ENCODE results near the gene MOK. TPM values are rescaled to one million over a fixed set of nuclear protein-coding genes. Genes with fewer than 3 reads are reported as not detected.

The MOK gene, protein sequence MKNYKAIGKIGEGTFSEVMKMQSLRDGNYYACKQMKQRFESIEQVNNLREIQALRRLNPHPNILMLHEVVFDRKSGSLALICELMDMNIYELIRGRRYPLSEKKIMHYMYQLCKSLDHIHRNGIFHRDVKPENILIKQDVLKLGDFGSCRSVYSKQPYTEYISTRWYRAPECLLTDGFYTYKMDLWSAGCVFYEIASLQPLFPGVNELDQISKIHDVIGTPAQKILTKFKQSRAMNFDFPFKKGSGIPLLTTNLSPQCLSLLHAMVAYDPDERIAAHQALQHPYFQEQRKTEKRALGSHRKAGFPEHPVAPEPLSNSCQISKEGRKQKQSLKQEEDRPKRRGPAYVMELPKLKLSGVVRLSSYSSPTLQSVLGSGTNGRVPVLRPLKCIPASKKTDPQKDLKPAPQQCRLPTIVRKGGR
- total RNA-seq (2021), result 2.8 and 3.0 TPM in 2 replicates
- long read RNA-seq, partial matches to known transcripts, result 1 of 6 reads
- long read RNA-seq, other reads (novel, unspliced or antisense), result 5 of 6 reads

DNA sequence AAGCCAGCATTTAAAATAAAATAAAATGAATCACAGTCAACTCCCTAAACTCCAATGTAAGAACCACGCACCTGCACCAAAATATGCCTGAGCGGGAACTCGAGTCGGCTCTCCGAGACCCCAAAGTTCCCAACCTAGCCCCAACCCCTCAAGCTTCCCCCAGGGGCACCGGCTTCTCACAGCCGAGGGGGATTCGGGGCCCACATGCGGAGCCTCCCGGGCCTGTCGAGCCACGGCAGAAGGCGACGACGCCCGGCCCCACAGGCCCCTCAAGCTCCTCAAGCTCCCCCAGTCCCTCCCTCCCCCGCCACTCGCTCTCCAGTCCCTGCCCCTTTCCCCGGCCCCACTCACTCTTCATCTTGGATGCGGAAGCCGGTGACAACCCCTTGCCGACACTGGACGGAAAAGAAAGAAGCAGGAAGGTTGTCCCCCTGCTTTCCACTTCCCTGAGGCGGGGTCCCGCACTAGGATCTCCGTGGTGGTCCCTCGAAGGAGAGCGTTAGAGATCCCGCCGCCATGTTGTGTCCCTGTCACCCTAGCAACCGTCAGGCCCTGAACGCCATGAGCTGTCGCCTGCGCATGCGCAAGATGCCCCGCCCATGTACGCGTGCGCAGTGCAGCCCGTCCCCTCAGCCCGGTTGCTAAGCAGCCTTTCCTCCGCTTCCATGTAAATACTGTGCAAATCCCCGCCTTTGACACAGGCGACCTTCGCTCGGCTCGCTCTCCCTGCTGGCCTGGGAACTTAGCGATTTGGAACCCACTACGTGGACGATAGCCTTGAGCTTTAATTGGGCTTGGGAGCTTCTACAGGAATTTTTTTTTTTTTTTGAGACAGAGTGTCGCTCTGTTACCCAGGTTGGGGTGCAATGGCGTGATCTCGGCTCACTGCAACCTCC is at the start of gene MOK:
Gene MOK (minus strand): TSS at position 554 of the 896 bp plus-strand sequence. CDS start 196 bp downstream, at position 358.
- H2BK12ac ChIP-seq (ENCODE audit: insufficient read length, low read depth, low read length), result no peak within 1 kb of the TSS
- peak within 1 kb of the TSS; percentile 25 for H2AFZ ChIP-seq (ENCODE audit: low read length)
- H3K79me1 ChIP-seq (ENCODE audit: insufficient read depth, low read depth, low read length, poor library complexity, severe bottlenecking), result no peaks in the 10 kb centered on the region

More for the DNA sequence above, at the start of gene MOK:
- H3K36me3 Mint-ChIP-seq (ENCODE audit: insufficient read depth in 1 of 3, low read depth in 3 of 3), result no peaks in the 10 kb centered on the region; a peak in 1 of 7 replicates
- H3K27ac Mint-ChIP-seq, result peak within 1 kb of the TSS in 1 of 3 experiments; percentile 97; a peak in 3 of 7 replicates
- no peak within 1 kb of the TSS; the same call in 1 of the 2 replicates for H3K14ac ChIP-seq (ENCODE audit: insufficient read depth, low read length)
- no peak within 1 kb of the TSS for H4K91ac ChIP-seq (ENCODE audit: insufficient read length, low read depth, low read length)
- no peak within 1 kb of the TSS for H4K8ac ChIP-seq (replicated peaks; ENCODE audit: insufficient read length, low read depth, low read length)
- peak within 1 kb of the TSS; percentile 85 for H3T11ph ChIP-seq (ENCODE audit: low read length)
- H2BK15ac ChIP-seq (ENCODE audit: low read depth, low read length), result no peak within 1 kb of the TSS
- H4K20me1 ChIP-seq (ENCODE audit: control insufficient read depth, insufficient read depth, insufficient read length), result no peaks in the 10 kb centered on the region
- H3K27ac ChIP-seq (ENCODE audit: insufficient read length, low read depth, low read length), result no peak within 1 kb of the TSS
- peak within 1 kb of the TSS; percentile 69 for H3K4me2 ChIP-seq (ENCODE audit: insufficient read depth, insufficient read length, low read length)
- H2AK5ac ChIP-seq (ENCODE audit: insufficient read length, low read length), result no peak within 1 kb of the TSS
- H3K23me2 ChIP-seq (ENCODE audit: insufficient read length, low read depth, low read length, poor library complexity, severe bottlenecking), result peaks cover 5% of the 10 kb centered on the region
- H3K4me1 ChIP-seq (ENCODE audit: insufficient read depth, low read length), result no peaks in the 10 kb centered on the region
- TF ChIP-seq, protein P1, sequence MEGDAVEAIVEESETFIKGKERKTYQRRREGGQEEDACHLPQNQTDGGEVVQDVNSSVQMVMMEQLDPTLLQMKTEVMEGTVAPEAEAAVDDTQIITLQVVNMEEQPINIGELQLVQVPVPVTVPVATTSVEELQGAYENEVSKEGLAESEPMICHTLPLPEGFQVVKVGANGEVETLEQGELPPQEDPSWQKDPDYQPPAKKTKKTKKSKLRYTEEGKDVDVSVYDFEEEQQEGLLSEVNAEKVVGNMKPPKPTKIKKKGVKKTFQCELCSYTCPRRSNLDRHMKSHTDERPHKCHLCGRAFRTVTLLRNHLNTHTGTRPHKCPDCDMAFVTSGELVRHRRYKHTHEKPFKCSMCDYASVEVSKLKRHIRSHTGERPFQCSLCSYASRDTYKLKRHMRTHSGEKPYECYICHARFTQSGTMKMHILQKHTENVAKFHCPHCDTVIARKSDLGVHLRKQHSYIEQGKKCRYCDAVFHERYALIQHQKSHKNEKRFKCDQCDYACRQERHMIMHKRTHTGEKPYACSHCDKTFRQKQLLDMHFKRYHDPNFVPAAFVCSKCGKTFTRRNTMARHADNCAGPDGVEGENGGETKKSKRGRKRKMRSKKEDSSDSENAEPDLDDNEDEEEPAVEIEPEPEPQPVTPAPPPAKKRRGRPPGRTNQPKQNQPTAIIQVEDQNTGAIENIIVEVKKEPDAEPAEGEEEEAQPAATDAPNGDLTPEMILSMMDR (conservative IDR thresholded peaks at IDR 0.05), result no peak
- no peaks in the 10 kb centered on the region for H3K9me3 ChIP-seq (ENCODE audit: control insufficient read depth, low read depth, low read length)
- H2BK5ac ChIP-seq (ENCODE audit: insufficient read length, low read length), result no peak within 1 kb of the TSS
- no peak within 1 kb of the TSS for H3K23ac ChIP-seq (ENCODE audit: insufficient read length, low read depth, low read length)
- peaks cover 4% of the 10 kb centered on the region in 2 experiments; a peak in 3 of 4 replicates for H3K4me1 Mint-ChIP-seq
- H3K9me3 Mint-ChIP-seq, result no peaks in the 10 kb centered on the region; a peak in 1 of 5 replicates
- H3K4me3 Mint-ChIP-seq, result peak within 1 kb of the TSS; percentile 92 to 96
- no peaks in the 10 kb centered on the region for H3K27me3 ChIP-seq (ENCODE audit: insufficient read depth, low read length)
- DNase-seq, result peak; percentile 98
- no peak within 1 kb of the TSS; the same call in 1 of the 2 replicates for H3K4ac ChIP-seq (ENCODE audit: low read depth, low read length)
- no peaks in the 10 kb centered on the region for H3K79me2 ChIP-seq (ENCODE audit: insufficient read depth, low read length)
- H4K5ac ChIP-seq (ENCODE audit: insufficient read length, low read depth, low read length), result no peak within 1 kb of the TSS
- H3K18ac ChIP-seq (ENCODE audit: insufficient read length, low read depth, low read length), result peak within 1 kb of the TSS; percentile 84
- H3K9ac ChIP-seq (ENCODE audit: extremely low read depth, insufficient read length, low read length), result peak within 1 kb of the TSS; percentile 40
- no peak within 1 kb of the TSS for H2BK120ac ChIP-seq (ENCODE audit: low read depth, low read length, poor library complexity, severe bottlenecking)
- no CpG with 5 or more reads among the region's 53 CpGs for whole genome bisulfite sequencing (ENCODE audit: extremely low coverage, insufficient read length, low lambda C conversion rate)
- H2BK20ac ChIP-seq (ENCODE audit: low read depth, low read length, poor library complexity, severe bottlenecking), result no peak within 1 kb of the TSS
- peaks cover 10% of the 10 kb centered on the region; the same call in 1 of the 2 replicates for H3K27me3 Mint-ChIP-seq (ENCODE audit: low read depth)
- no peak within 1 kb of the TSS for H3K56ac ChIP-seq (ENCODE audit: insufficient read length, low read depth, low read length)

Measured in H9 (cell line).